ENCODE data around the gene VSNL1.

DNA sequence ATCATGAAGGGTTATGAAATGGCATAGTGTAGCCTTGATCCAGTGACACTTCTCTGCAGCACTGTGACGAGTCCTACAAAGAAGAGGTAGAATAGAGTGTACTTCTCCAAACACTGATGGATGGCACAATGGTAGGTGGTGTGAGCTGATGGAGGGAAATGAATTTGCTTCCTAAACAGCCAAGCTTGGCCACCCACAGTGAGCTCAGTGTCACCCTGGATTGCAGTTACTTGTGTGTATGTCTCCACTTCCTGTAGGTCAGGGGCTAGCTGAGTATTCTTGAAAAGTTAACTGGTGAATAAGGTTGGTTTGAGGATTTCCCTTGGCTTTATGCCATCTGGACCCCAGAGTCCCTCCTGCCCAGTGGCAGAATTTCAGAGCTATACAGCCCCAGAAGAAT lies 75.9 kb downstream of the VSNL1 start:
- TF ChIP-seq FOXM1 (IDR thresholded peaks at IDR 0.05; ENCODE audit: borderline replicate concordance) (no peak), SP1 (IDR thresholded peaks at IDR 0.05) (no peak), BHLHE40 (IDR thresholded peaks at IDR 0.05; ENCODE audit: borderline replicate concordance) (no peak), FOXA1 (IDR thresholded peaks at IDR 0.05) (no peak), ARNT (IDR thresholded peaks at IDR 0.05) (no peak), ZNF384 (IDR thresholded peaks at IDR 0.05) (no peak), SUZ12 (IDR thresholded peaks at IDR 0.05) (no peak), LEF1 (IDR thresholded peaks at IDR 0.05; ENCODE audit: borderline replicate concordance) (no peak), TARDBP (IDR thresholded peaks at IDR 0.05) (no peak), FOXK2 (IDR thresholded peaks at IDR 0.05) (no peak), NFRKB (IDR thresholded peaks at IDR 0.05) (no peak), L3MBTL2 (conservative IDR thresholded peaks at IDR 0.05) (no peak)
- TF ChIP-seq, protein P1, sequence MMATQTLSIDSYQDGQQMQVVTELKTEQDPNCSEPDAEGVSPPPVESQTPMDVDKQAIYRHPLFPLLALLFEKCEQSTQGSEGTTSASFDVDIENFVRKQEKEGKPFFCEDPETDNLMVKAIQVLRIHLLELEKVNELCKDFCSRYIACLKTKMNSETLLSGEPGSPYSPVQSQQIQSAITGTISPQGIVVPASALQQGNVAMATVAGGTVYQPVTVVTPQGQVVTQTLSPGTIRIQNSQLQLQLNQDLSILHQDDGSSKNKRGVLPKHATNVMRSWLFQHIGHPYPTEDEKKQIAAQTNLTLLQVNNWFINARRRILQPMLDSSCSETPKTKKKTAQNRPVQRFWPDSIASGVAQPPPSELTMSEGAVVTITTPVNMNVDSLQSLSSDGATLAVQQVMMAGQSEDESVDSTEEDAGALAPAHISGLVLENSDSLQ (IDR thresholded peaks at IDR 0.05), result no peak
